ENCODE data around the gene PRICKLE4.

Gene PRICKLE4

DNA sequence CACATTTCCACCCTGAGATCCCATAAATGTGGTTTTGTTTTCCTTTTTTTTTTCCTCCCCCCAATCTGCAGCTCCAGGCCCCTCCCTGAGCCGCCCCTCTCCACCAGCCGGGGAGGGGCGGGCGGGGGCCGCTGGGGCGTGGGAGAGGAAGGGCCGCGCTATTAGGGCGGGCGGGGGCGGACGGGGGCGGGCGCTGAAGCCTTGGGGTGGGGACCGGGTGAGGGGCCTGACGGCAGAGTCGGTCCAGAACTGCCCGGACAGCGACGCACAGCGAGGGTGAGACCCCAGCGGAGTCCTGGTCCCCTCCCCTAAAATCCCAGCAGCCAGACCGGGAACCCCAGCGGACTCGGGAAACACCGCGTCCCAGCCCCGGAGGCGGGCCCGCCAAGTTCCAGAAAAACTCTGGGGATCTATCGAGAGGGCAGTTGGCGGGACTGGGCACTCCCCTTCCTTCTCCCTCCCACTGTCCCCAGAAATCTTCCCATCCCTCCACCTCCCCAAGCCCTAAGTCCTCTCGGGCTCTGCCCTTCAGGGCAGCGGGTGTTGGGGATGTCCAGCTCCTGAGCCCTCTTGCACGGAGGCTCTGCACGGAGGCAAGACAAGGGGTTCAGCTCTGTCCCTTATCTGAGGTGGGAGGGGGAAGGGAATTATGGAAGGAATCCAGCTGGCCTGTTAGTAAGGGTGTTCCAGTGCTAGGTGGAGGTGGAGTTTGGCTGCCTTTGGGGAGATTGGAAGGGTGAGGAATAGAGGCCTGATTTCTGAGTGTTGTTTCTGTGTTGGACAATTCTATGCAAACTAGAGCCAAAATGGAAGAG lies at the start of gene PRICKLE4:
Gene PRICKLE4 (plus strand): TSS at position 232 of the 815 bp plus-strand sequence. CDS start 2,692 bp downstream, outside the sequence.
- DNase-seq, result no peak

GRCh38 chr6:41731561-41732086 lies 49.0 kb upstream of the PRICKLE4 start:
- no peak for DNase-seq

GRCh38 chr6:41732149-41732548 lies 48.4 kb upstream of the PRICKLE4 start:
- no peak for DNase-seq

- DNase-seq, result peak; percentile 30 to 32
Observed at GRCh38 chr6:41732591-41733359, 47.8 kb upstream of the PRICKLE4 start.

DNA sequence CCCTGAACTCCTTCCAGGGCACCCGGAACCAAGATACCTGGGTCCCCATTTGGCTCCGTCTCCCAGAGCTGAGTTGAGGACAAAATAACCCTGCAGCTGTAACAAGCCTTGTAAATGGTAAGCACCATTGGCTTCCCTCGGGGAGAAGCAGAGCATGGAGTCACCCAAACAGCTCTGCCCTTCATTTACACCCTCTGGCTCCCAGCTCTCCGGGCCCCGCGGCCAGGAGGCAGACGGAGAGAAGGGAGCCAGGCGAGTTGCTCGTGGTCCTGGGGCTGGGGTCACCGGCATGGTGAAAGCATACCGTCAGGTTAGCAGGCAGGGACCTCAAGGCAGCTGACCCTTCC lies 47.2 kb upstream of the PRICKLE4 start:
- no peak for DNase-seq

DNA sequence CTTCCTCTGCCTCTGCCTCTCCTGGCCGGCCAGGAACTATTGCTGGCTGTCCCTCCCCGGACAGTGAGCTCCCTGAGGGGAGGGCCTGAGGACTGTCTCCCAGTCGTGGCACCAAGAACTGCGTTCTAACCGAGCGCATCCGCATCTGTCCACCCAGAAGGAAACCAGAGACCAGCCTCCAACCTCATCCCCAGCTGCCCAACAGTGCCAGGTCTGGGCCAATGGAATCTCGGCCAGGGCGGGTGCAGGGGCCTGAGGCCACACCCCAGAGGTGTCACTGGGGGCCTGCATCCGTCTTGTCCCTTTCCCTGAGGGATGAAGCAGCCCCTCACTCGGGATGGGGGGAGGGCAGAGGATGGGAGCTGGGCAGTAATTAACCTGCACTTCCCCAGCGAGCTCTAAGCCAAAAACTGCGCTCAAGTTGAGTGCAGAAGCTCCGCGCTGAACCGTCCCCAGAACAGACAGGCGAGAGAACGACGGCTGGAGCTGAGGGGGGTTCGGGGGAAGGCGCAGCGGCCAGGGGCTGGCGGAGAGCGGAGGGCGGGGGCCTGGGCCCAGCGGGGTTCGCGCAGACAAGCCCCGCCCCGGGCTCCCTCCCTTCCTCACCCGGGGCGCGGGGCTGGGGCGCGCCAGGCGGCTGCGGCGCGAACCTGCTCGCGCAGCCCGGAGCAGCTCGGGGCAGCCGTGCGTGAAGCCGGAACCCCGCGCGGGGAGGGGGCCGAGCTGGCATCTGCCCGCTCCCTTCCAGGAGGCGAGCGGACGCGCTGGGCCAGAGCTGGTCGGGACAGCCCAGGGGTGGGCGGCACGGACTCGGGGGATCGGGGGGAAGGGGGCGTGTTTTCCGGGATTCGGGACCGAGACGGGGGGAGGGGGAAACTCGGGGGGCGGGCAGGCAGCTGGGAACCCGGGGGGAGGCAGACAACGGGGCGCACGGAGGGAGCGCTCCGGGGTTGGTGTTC lies 46.6 kb upstream of the PRICKLE4 start:
- DNase-seq, result peak; percentile 37 to 42

DNA sequence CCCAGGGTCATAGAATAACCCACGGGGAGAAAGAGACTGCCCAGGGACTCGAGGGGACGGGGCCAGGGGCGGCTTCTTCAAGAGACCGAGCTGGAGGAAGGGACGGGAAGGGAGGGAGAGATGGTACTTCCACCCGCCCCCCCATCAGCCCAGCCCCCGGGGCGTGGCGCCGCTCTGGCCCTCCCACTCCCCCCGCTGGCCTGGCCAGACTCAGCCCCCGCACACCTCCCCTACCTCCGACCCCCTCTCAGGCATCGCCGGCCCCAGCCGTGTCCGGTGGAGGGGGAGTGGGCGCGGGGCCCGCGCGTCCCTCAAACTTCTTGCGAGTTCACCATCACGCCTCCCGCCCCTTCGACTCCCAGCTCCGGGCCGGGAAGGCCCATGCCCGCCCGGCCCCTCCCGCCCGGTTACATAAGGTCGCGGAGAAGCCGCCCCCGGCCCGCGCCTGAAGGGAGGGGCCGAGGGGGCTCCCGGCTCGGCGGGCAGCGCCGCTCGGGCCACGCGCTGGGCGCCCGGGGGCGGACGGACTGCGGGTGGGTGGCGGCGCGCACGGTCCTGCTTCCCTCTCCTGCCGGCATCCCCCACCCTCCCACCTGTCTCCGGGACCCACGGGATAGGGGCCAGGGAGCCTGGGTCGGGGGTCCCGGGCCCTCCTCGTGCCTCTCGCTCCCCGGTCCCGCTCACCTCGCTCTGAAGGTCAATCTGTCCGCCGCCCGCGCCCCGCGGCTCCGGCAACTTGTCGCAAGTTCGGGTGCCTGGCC lies 45.7 kb upstream of the PRICKLE4 start:
- peak; percentile 45 to 46 for DNase-seq

- DNase-seq, result peak; percentile 94 to 98
Observed at GRCh38 chr6:41735427-41736185, 45.0 kb upstream of the PRICKLE4 start, which contains the start of gene TFEB. Gene TFEB (minus strand): TSS chr6:41735608. CDS start chr6:41691213, 44,395 bp downstream.

DNA sequence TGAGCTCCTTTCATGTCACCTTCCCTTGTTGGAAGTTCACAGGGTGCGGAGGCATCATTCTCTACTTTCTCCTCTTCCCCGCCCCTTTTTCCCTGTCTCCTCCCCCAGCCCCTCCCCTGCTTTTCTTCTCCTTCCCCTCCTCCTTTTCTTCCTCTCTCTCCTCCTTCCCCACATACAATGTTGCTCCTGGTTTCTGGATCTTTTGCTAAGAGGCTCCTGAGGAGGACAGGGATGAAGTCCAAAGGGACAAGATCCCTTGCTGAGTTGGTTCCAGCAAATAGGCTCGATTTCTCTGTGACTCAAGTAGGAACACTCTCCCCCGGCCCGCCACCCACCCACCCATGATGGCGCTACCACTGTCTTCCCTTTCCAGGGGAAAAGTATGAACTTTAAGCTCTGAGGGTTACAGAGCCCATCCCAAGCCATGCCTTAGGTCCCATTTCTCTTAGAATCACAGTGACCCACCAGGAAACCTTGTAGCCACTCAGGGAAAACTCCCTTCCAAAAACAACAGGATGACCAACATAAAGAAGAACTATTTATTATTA lies 44.3 kb upstream of the PRICKLE4 start:
- DNase-seq, result no peak

GRCh38 chr6:41736800-41737555 lies 43.6 kb upstream of the PRICKLE4 start:
- no peak for DNase-seq

DNA sequence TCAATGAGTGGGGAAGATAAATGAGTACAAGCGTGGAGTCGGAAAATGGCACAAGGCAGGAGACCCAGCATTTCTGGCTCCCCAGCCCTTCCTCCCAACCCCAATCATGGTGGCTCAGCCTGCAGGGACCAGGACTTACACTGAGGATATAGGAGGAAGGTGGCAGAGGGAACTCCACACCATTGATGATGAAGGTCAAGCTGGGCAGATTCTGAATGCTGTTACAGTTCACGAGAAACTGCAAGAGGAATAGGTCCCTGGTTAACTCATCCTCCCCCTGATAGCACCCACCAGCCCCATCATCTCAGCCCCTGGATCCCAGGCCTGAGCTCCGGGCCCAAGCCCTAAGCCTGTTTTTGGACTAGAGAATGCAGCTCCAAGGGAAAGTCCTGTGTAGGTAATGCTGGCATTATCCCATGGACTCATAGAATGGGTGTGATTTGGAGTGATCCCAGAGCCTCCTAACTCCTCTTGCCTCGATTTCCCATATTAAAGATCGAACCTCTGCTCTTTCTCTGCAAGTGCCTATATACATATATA lies 42.9 kb upstream of the PRICKLE4 start:
- DNase-seq, result no peak

GRCh38 chr6:41739041-41739440 lies 41.5 kb upstream of the PRICKLE4 start:
- DNase-seq, result no peak

DNA sequence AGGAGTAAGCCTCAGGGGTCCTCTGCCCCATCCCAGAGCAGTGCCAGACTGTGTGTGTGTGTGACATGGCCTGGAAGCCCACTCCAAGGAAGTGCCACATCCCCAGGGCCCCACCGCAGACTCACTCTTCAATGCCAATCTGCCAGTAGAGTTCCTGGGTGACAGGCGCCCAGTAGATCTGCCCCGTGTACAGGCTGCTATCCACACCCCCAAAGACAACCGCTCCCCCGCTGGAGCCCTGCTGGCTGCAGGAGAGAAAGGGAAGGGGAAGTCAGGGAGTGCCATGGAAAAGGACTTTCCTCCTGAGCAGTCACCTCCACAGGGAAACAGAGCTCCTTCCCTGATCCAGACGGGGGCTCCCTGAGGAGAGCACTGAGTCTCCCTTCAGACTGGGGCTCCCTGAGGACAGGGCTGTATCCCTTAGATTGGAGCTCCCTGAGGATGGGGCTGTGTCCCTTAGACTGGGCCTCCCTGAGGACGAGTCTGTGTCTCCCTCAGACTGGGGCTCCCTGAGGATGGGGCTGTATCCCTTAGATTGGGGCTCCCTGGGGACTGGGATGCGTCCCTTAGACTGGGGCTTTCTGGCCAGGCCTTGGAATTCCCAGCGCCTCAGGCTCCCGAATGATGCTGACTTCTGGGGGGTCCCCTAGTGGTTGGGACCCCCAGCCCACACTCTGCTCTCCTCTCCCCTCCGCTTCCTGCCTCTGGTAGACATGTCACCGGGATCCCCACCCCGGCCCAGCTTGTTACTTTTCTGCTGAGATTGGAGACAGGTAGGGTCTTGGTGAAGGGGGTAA lies 40.0 kb upstream of the PRICKLE4 start:
- no peak for DNase-seq

GRCh38 chr6:41741625-41742490 lies 38.7 kb upstream of the PRICKLE4 start:
- no peak for DNase-seq

- no peak for DNase-seq
Observed at GRCh38 chr6:41743406-41744235, 37.0 kb upstream of the PRICKLE4 start.

GRCh38 chr6:41744236-41744787 lies 36.3 kb upstream of the PRICKLE4 start:
- DNase-seq, result no peak

Data from stimulated activated CD4-positive, alpha-beta T cell treated with anti-CD3 and anti-CD28 coated beads, Interleukin-2, amount 100 ng/mL, for 48 hours (primary cell).